Measurements from ENCODE around the gene CSF1.
"Not testable (repeated sequence)": the region's sequence is repeated elsewhere in the genome, so short reads cannot be mapped to it uniquely, and the experiment has no call there.

The CSF1 gene

GRCh38 chr1:109919303-109919702 is 8.7 kb downstream of the CSF1 start:
- DNase-seq (ENCODE audit: low read depth in 2 of 2): no peak

- not testable (repeated sequence) for DNase-seq (ENCODE audit: low read depth in 2 of 2)
These were observed 9.7 kb downstream of the CSF1 start for GRCh38 chr1:109920391-109920790.

- no peak for DNase-seq (ENCODE audit: low read depth in 2 of 2)
These were observed 11.7 kb downstream of the CSF1 start for GRCh38 chr1:109922326-109922725.

- DNase-seq (ENCODE audit: low read depth in 2 of 2): no peak
These were observed 12.7 kb downstream of the CSF1 start for GRCh38 chr1:109923131-109923945.

GRCh38 chr1:109923946-109924275 is 13.3 kb downstream of the CSF1 start:
- no peak for DNase-seq (ENCODE audit: low read depth in 2 of 2)

GRCh38 chr1:109924316-109924715 is 13.7 kb downstream of the CSF1 start:
- DNase-seq (ENCODE audit: low read depth in 2 of 2): no peak

- DNase-seq (ENCODE audit: low read depth in 2 of 2): no peak
These were observed 14.7 kb downstream of the CSF1 start for GRCh38 chr1:109925159-109925990.

- no peak for DNase-seq (ENCODE audit: low read depth in 2 of 2)
These were observed 16.1 kb downstream of the CSF1 start for GRCh38 chr1:109926662-109927300.

- DNase-seq (ENCODE audit: low read depth in 2 of 2): no peak
These were observed 16.7 kb downstream of the CSF1 start for GRCh38 chr1:109927356-109927755.

- no peak for DNase-seq (ENCODE audit: low read depth in 2 of 2)
These were observed 17.3 kb downstream of the CSF1 start for GRCh38 chr1:109927911-109928321.

GRCh38 chr1:109928591-109929111 is 18.0 kb downstream of the CSF1 start:
- no peak for DNase-seq (ENCODE audit: low read depth in 2 of 2)

- no peak for DNase-seq (ENCODE audit: low read depth in 2 of 2)
These were observed 18.5 kb downstream of the CSF1 start for GRCh38 chr1:109929170-109929569.

- no peak for DNase-seq (ENCODE audit: low read depth in 2 of 2)
These were observed 19.1 kb downstream of the CSF1 start for GRCh38 chr1:109929588-109930251.

GRCh38 chr1:109930252-109930993 is 19.8 kb downstream of the CSF1 start:
- no peak for DNase-seq (ENCODE audit: low read depth in 2 of 2)

GRCh38 chr1:109931189-109931731 is 20.6 kb downstream of the CSF1 start:
- DNase-seq (ENCODE audit: low read depth in 2 of 2): no peak

- no peak for DNase-seq (ENCODE audit: low read depth in 2 of 2)
These were observed 21.4 kb downstream of the CSF1 start for GRCh38 chr1:109931911-109932636.

GRCh38 chr1:109932679-109933078 is 22.0 kb downstream of the CSF1 start:
- no peak for DNase-seq (ENCODE audit: low read depth in 2 of 2)

GRCh38 chr1:109933856-109934711 is 23.4 kb downstream of the CSF1 start:
- no peak for DNase-seq (ENCODE audit: low read depth in 2 of 2)

- DNase-seq (ENCODE audit: low read depth in 2 of 2): no peak
These were observed 24.8 kb downstream of the CSF1 start for GRCh38 chr1:109935451-109935900.
